Stimulated activated CD4-positive, alpha-beta T cell treated with anti-CD3 and anti-CD28 coated beads, TNF-alpha, amount 100 ng/mL, for 48 hours (primary cell): ENCODE results near the gene EXOC3L4.
"Not testable (repeated sequence)": the region's sequence is repeated elsewhere in the genome, so short reads cannot be mapped to it uniquely, and the experiment has no call there.

Source experiments
- DNase-seq, 3 donors: peaks; one replicate each; pipeline ENCODE4 v3.0.0-alpha.2; 2020; ENCODE audit warnings: low read depth in 3 of 3

Gene EXOC3L4

DNA sequence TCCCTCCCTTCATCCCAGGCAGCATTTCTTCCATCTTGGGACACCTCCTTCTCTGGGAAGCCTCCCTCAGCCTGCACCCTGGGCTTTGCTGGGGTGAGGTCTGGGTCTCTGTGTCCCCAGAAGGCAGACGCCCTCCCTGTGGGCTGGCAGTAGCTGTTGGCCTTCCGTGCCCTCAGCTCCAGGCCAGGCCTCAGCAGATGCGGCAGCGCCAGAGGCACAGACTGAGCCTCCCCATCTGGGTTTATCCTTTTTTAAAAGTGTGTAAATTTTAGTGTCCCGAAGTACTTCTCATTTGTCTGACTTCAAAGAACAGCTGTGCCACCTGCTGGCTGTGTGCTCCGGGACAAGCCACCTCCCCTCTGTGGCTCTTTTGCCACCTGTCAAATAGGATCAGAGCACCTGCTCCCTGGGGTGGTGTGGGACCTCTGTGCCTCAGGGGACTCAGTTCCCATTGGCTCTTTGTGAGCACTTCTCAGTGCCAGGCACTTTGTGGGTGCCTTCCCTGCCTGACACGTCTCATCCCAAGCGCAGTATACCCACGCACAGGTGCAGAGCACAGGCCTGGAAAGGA lies 11.1 kb downstream of the EXOC3L4 start:
- no peak for DNase-seq

- DNase-seq: no peak
Measured at GRCh38 chr14:103107455-103107854, 12.9 kb downstream of the EXOC3L4 start.

DNA sequence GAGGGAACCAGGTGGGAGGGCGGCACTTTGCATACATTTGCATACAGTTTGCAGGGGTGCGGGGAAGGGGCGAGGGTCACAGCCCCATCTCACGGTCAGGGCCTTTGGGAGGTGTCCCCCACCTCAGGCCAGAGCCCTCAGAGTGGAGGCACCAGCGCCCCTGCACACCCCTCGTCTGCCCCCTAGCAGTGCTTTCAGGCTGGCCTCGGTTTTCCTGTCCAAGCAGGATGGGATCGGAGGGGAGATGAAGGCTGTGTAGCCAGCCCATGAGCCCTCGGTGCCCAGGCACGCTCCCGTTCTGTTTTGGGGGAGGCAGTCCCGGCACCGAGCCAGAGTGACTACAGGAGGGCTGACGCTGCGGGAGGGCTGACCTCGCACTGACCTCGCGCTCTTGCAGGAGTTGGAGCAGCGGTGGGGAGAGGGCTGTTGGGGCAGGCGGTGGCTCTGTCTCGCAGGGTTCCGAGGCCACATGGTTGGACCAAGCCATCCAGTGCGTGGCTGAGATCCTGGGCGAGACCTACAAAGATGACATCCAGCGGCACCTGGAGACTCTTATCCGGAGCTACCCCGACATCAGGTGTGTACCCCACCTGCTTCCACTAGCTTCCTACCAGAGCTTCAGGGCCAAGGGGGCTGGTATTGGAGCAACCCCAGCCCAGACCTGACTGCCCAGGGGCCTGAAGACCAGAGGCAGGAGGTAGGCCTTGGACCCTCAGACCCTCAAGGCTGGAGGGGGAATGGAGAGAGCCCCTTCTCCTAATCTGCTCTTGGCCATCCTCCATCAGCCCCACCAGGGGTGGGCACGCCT lies 13.6 kb downstream of the EXOC3L4 start:
- no peak for DNase-seq

DNA sequence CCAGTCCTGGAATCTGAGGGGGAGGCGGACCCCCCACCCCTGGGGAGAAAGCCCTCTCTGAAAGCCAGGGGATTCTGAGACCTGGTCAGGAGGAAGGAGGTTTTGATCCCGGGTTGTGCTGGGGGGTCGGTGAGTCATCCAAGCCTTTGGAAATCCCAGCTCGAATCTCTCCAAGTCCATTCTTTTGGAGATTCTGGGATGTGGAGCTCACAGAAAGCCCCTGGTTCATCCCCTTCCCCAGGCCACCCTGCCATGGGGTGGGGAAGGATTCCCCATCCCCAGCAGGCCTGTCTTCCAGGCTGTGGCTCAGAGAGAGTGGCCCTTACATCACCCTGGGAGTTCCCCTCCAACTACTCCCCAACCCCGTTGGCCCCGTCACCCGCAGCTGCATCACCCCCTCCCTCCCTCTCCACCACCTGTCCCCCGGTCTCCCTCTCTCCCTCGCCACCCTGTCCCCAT lies 14.3 kb downstream of the EXOC3L4 start:
- no peak for DNase-seq

GRCh38 chr14:103109535-103110441 lies 15.3 kb downstream of the EXOC3L4 start:
- no peak for DNase-seq

GRCh38 chr14:103110681-103111231 lies 16.2 kb downstream of the EXOC3L4 start:
- no peak for DNase-seq

- DNase-seq: no peak
Measured at GRCh38 chr14:103111232-103111868, 16.8 kb downstream of the EXOC3L4 start.

DNA sequence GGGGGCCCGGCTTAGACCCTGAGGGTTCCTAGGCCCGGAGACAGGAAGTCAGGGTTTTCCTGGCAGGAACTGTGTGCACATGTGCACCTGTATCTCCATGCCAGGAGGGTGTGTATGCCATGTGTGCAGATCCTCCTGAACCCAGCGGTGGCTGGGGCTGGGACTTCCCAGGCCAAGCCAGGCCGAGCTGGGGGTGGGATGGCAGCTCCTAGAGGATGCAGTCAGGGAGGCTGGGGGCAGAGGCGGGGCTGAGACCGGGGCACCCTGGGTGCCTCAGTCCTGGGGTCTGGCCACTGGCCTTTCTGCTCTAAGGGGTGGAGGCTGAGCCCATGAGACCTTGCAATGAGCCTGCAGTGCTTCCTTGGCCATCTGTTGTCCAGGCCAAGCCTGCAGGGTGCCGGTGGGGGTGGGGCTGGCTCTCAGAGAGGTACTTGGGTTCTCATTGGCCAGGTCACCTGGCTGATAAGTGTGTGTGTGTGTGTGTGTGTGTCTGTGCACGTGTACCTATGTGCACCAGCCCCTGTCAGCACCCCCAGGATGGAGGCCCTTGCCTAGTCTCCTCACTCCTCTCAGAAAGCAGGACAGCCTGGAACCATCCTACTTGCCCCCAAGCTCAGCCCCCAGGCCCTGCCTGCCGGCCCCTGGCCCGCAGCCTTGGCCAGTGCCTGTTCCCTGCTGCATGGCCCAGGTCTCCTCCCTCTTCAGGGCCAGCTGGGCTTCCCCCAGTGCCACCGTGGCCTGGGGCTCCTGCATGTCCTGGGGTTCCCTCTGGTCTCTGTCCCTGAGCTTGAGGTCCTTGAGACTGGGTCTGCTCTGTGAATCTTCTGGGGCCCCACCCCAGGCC lies 18.1 kb downstream of the EXOC3L4 start:
- no peak for DNase-seq

DNA sequence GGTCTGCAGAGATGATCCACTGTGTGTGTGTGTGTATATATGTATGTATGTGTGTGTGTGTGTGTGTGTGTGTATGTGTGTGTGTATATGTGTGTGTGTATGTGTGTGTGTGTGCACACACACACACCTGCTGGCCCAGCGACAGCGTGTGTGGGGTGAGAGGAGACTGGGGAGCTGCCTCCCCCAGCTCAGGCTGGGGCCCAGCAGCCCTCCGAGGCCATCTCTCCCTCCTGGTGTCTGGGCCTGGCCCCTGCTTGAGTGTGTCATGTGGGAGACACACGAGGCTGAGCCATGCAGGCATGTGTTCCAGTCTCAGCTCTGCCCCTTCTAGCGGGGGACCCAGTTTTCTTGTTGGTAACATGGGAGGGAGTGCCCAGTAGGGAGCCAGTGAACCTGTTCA lies 18.8 kb downstream of the EXOC3L4 start:
- no peak for DNase-seq

- DNase-seq: no peak
Measured at GRCh38 chr14:103113774-103114173, 19.2 kb downstream of the EXOC3L4 start.

- DNase-seq: not testable (repeated sequence)
Measured at GRCh38 chr14:103115086-103115679, 20.7 kb downstream of the EXOC3L4 start.

DNA sequence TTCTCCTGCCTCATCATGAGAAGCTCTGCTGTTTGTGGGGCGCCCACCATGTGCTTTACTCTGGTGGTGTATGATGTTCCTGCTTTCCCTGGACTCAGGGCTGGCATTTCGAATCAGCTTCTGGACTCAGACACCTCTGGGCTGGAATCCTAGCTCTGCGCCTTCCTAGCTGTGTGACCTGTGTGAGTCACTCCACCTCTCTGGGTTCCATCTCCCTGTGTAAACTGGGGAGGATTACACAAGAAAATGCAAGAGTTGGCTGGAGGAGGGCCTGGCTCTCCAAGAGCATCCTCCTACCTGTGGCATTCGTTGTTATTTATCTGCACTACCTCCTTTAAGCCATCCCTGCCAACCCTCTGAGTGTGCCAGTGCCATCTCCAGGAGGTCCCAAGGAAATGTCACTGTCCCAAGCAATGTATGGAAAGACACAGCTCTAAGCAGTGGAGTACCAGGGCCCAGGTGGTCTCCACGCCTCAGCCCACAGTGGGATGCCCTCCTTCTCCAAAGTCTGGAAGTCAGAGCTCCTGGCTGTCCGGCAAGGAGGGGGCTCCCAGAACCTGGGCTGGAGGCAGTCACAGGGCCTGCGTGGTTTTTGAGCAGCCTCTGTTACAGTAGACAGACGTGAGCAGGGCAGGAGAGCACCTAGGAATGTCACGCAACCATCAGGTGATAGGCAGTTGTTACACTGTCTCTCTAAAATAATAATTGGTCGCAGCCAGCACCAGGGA lies 21.5 kb downstream of the EXOC3L4 start:
- DNase-seq: no peak

DNA sequence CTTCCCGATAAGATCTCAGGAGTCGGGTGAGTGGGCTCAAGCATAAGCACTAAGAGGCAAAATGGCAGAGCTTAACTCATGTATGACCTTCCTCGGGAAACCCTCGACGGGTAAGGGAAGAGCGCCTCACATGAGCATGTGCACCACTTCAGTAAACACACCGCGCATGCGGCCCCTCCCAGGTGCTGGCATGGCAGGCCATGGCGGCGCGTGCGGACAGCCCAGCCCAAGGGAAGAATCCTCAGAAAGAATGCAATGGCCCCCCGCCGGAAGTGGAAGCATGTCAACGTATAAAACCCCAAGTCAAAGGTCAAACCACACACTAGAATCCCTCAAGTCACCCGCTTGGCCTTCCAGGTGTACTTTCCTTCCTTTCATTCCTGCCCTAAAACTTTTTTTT lies 22.1 kb downstream of the EXOC3L4 start:
- no peak for DNase-seq

DNA sequence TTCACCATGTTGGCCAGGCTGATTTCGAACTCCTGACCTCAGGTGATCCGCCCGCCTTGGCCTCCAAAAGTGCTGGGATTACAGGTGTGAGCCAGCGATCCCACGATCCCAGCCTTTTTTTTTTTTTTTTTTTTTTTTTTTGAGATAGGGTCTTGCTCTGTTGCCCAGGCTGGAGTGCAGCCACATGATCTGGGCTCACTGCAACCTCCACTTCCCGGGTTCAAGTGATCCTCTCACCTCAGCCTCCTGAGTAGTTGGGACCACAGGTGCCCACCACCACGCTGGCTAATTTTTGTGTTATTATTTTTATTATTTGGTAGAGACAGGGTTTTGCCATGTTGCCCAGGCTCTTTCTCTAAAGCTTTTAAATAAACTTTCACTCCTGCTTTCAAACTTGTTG lies 23.0 kb downstream of the EXOC3L4 start:
- DNase-seq: not testable (repeated sequence)

- no peak for DNase-seq
Measured at GRCh38 chr14:103118018-103118662, 23.6 kb downstream of the EXOC3L4 start.

DNA sequence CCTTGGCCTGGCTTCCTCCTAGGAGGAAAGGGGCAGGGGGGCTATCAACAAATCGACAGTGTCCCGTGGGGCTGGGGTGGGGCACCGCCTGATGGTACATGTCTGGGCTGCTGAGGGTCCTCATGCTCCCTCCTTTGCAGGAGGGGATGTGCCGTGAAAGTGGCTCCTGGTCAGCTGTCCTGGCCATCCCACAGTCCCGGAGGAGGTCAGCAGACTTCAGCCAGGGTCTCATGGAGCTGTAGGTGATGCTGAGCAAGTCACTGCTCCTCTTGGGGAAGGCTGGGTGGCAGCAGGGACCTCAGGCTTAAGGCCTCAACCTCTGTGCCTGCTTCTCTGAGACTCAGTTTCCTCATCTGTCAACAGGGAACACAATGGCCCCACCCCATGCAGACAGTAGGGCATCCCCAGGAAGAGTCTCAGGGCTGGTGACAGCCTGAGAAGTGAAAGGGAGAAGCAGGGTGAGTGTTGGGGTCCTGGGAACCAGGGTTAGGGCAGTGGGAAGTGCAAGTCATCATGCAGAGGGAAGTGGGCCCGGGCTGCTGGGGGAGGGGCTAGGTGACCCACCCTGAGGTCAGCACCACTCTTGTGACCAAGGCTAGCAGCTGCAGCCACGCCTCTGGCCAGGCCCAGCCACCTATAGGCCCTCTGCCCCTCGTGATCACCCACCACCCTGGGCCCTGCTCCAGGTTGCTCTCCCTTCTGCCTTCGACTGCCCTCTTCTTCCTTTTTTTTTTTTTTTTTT lies 24.3 kb downstream of the EXOC3L4 start:
- no peak for DNase-seq

- not testable (repeated sequence) for DNase-seq
Measured at GRCh38 chr14:103119527-103119926, 25.0 kb downstream of the EXOC3L4 start.

DNA sequence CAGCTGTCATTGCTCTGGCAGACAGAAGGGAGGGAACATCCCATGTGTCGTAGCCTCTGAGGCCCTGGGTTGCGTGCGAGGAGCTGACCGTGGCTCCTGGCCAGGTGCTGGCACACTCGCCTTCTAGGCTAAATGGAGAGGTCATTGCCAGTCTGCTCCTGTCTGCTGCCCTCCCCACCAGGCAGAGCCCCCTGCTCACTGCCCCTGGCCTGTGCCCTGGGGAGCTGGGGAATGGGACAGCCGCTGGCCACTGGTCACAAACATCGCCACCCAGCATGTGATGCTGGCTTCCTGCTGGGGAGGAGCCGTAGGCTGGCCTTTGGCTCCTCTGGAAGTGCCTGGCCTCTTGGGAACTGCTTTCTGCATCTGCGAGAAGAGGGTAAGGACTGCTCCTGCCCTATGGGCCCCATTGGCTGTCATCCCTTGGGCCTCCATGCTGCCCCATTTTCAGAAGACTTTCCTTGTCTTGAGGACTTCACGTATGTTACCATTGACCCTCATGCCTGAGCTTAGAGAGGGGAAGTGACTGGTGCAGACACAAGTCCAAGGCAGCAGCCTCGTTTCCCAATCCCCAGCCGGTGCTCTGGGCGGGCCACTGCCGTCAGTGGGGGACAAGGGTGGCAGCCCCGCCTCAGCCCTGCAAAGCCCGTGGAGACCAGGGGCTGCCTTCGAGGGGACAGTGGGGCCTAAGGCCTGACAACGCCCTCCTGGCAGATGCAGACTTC lies 26.8 kb downstream of the EXOC3L4 start:
- DNase-seq: no peak
